Stimulated activated CD8-positive, alpha-beta memory T cell treated with anti-CD3 and anti-CD28 coated beads, Interleukin-12 subunit alpha, Interleukin-12 subunit beta, amount 100 ng/mL, for 1 hour (primary cell): ENCODE results near the gene CHST8.

ENCODE experiments used
- DNase-seq: peaks from one replicate; pipeline ENCODE4 v3.0.0-alpha.2; 2020; ENCODE audit warnings: low read depth

The CHST8 gene

DNA sequence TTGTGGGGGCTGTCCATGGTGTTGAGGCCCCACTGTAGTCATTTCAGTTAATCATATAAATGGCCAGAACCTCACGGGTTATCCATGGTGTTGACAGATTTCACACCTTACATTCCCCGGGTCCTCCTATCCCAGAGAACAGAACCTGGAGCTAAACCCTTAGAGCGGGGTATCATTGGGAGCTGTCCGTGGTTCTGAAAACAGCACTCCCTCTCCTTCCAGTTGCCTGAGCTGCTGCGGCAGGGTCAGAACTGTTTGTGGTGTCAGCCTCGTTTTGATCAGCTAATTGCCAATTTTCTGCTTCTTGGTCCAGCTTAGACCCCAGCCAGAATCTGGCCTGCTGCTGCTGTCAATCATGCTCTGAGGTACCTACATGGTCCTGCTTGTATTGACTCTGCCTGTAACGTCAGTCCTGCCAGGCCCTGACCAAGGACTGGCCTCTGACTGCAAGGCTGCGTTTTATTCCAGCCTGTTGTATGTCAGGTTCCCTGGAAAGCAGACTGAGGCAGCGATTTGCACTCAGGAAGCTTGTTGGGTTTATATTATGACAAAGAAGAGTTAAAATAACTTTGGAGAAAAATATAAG, 119.2 kb downstream of the CHST8 start:
- no peak for DNase-seq

DNA sequence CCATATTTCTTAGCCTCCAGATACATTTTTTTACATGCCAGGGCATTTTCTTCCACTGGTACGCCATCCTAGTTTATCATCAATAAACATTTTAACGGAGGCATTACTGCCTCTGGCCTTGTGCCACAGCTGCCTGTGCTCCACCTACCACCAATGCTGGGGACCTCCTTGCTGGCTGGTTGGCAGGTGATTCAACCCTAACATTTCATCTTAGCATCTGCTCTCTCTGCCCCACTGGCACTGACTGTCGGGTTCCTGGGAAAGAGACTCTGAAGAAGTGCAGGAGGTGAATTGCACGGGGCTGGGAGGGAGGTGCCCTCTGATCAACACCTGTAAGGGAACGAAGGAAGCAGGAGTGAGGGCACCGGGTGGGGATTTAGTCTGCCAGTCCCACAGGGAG, 123.5 kb downstream of the CHST8 start:
- no peak for DNase-seq

DNA sequence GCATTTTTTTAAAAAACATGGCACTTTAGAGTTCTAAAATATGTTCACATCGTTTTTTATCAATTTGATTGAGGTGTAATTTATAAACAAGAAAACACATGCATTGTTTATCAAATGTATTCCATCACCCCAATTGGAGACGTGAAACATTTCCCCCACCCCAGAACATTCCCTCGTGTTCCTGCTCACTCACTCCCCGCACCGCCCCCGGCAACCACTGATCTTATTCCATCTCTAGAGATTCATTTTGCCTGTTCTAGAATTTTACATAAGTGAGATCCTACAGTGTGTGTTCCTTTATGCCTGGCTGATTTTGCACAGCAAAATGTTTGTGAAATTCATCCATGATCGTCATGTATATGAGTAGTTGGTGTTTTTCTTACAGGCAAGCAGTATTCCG, 124.4 kb downstream of the CHST8 start:
- DNase-seq = no peak

DNA sequence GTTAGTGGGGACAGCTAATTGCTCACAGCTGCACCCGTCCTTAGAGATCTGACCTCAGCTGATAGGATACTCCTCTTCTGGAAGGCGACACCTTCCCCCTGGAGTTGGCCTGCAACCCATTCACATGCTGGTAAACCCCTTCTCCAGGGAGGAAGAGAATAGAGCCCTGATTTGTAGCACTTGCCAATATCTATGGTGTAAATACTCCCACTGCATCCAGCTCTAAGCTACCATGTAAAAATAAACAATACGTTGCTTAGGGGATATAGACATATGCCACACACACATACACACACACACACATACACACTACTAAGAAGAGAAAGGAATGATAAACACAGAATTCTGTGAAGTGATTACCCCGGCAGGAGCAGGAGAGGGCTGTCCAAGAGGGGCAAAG, 125.5 kb downstream of the CHST8 start:
- no peak for DNase-seq

DNA sequence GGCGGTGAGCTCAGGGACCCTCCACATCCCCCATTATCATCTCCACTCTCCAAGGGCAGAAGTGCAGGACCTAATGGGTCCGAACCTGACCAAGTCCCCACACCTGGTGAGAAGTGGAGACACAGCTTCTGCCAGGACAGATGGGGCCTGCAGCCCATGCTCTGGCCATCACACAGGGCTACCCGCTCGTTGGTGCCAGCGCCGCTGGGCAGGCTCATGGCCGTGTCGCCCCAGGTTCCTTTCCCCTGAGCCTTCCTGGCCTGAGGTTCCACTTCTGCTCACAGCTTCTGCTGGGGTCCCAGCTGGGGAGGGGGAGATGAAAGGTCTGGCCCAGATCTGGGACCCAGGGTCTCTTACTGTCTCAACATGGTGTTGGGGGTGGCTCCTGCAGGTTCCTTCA, 126.5 kb downstream of the CHST8 start:
- DNase-seq = no peak

DNA sequence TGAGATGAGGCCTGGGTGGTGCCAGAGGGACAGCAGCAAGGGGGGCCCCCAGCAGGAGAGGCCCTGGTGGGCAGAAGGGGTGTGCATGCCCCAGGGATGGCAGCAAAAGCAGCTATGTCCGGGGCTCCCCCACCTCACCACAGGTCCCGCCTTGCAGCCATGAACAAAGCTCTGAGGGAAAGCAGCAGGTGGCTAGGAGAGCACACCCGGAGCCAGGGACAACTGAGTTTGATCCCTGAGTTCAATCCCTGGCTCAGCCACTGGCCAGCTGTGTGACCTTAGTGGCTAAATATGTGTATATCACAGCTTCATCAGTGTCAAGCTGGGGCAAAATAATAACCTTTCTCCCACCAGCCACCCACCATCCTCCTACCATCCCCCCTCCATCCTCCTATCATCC, 127.3 kb downstream of the CHST8 start:
- no peak for DNase-seq

DNA sequence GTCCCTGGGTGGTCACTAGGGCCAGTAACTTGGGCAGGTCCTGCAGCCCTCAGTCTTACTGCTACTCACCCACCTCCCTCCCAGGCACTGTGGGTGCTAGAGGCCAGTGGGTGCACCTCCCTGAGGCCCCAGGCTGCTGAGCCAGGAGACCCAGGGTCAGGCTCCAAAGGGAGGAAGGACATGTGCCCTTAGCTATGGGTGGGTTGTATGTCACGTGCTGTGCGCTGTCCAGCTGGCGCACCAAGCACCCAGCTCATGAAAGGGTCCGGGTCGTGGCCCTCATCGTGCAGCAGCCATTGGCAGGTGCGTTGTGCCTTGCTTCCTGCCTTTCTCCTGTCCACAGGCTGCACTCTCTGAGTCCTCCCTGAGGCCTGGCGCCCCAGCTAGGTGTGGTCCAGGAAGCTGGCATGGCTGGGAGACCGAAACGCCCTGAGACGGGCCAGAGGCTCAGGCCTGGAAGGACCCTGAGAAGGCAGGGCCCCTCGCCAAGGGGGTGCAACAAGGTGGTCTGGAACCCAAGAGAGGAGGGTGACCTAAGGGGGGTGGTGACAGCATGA, 127.9 kb downstream of the CHST8 start:
- DNase-seq = no peak

DNA sequence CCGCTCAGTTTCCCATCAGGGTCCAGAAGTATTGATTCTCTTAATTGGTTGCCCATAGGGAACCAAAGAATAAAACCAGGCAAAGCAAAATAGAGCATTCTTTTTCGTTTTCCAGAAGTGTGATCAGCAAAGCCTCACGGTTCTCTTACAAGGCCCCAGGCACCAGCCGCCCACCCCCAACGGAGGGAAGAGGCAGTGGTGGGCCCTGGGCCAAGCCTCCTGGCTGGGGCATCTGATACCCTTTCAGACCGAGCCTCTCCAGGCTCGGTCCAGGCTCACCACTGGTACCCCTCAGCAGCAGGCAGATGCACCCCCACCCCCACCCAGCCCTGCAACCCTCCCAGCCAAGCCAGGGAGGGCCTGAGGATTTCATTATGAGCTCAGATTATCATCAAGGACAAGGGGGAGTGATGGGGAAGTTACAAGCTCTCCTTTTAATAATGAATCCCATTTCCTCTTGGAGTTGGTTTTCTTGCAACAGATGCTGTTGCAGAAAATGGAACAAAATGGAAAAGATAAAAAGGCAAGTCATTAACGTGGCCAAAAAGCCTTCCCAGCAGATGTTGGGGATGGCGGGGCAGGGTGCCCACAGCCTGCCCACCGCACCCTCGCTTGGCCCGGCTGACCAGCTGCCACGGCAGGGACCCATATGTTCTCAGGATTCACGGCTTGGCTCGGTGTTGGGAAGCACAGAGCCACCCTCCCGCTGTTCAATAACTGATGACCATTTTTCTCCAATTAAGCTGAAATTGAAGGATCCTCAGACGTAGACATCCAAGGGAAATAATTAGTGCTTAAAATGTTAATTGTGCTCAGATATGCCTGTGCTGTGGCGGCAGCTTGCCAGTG, 129.1 kb downstream of the CHST8 start:
- DNase-seq = no peak

DNA sequence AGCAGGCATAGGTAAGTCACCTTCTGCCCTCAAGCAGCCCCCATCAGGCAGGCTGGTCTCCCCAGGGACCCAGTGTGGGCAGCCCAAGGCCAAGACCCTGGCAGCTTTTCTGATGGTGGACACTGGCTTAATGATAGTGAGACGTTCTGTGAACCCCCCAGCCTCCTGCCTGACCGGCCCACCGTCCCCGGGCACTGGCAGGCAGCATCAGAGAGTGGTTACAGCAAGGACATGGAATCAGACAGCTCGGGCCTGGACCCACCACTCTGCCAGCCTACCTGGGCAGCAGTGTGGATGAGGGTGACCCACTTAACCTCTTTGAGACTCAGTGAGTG, 129.7 kb downstream of the CHST8 start:
- DNase-seq = no peak

DNA sequence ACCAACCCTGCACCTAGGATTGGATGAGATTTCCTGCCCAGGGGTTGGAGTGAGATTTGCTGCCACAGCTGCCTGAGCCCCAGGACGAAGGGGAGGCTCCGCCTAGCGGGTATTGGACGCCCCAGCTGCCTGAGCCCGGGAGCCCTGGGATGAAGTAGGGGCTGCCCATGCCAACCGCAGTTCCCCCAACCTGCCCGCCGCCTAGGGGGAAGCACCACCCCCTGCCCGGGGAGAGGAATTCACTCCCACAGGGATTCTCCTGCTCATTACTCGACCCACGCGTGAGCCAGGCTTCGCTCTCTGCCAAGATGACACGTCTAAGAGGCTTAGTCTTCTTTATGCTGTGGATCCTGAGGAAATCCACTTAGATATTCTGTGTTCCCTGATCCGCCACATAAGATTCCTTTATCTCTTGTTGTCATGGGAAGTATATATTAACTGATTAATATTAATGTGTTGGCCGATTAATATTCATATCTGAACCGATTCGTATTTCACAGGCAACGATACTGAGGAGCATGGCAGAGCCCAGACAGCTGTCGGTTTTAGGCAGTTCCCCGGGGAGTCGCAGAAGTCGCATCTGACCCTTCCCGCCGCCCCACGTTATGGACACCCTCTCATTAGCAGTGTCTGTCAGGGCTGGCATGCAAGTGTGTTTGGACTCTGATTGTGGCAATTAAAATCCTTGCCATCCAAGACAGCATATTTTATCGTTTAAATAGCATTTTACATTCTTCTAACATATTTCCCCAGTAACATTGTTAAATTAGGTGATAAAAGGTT, 130.5 kb downstream of the CHST8 start:
- DNase-seq = no peak

DNA sequence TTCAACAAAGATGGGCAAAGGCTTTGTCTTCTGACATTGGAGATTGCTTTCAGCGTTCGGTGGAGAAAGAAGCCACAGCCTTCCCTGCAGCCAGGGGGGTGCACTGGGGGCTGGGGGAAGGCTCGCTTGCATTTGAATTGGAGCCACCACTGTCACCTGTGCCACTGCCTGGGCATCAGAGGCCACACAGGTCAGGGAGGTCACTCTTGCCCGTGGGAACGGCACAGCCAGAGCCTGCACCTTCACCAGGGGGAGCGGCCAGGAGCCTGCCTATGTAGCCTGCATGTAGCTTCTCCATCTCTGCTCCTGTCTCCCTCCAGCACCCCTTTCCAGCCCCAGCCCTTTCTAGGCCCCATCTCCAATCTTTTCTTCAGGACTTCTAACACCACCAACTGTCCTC, 131.2 kb downstream of the CHST8 start:
- DNase-seq = no peak

DNA sequence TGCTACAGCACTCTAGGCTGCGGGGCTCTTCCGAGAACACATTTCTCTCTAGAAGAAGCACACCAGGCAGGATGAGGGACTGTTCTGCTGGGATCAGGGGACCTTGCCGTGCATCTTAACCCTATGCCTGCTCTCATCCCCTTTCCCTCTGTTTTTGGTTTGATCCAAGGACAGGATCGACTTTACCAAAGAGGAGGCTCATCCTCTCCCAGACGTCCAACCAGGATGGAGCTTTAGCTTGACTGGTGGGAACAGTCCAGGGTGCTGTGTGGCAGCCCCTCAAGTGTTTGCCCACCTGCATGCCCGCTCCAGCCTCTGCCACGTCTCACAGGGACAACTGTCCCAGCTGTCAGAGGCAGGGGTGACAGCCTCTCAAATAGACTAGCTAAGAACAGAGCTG, 132.6 kb downstream of the CHST8 start:
- no peak for DNase-seq

DNA sequence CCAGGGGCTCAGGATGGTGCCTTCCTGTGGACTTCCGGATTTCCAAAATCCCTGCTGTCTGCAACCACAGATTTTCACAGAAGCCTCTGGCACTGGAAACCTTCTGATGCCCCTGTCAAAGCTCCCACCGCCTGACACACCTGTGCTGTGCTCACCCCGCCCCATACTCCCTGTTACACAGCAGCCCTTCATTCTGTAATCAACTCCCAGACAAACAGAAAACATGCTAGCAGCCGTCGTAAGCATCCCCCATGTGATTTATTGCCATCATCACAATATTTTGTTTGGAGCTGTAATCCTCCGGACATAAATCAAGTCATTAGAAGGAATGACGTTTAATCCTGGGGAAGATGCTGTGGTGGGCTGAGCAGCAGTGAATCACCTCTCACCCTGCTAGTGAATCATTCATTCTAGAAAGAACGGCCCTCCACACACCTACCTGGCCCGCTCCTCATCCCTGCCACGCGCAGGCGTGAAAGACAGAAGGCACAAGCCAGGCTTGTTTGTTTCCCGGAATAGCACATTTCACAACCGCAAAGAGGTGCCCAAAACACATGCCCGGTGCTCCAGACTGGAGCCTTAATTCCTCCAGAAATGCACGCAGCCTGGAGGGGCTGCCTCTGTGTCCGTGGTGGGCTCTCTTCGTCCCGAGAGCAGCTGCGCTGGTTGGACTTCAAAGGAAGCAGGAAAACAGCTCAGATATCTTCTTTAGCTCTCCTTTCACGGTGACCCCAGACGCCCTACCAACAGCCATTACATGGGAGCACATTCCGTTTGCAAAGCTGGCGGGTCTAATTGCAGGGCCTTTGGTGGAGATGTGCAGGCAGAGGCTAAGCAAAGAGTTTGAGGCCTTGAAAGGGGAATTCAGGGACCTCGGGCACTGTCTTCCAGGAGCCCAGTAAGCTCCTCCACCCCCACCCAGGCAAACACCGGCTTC, 133.6 kb downstream of the CHST8 start:
- DNase-seq = no peak

DNA sequence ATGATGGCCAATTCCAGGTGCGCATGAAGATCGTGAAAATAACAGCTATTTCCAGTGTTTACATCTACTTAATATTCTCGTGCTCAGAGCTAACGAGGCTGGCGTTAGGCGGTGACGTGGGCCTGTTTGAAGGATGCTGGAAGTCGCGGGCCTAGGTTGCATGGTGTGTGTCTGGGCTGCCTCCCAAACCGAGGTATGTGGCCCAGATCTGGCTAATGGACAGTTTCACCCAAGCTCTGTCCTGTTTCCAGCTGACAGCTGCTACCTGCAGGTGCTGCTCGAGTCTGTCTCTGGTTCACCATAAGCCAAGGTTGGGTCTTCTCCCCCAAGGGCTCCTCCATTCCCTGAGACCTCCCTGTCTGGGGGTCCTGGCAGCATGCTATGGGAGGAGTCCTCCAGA, 134.4 kb downstream of the CHST8 start:
- DNase-seq = no peak

DNA sequence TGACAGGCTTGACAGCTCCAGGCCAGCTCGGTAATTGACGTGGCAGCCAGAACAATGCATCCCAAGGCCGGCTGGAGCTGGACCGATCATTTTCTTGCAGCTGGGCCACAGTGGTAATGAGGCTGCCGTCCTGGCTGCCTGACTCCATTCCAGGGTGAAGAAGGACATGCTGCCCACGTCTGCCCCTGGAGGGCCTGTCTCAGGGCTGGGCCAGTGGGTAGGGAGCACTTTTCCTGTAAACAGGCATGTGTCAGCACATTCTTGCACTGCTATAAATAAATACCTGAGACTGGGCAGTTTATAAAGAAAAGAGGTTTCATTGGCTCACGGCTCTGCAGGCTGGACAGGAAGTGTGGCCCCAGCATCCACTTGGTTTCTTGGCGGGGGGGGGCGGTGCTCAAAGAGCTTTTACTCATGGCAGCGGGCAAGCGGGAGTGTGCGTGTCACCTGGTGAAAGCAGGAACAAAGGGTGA, 136.8 kb downstream of the CHST8 start:
- DNase-seq = no peak

DNA sequence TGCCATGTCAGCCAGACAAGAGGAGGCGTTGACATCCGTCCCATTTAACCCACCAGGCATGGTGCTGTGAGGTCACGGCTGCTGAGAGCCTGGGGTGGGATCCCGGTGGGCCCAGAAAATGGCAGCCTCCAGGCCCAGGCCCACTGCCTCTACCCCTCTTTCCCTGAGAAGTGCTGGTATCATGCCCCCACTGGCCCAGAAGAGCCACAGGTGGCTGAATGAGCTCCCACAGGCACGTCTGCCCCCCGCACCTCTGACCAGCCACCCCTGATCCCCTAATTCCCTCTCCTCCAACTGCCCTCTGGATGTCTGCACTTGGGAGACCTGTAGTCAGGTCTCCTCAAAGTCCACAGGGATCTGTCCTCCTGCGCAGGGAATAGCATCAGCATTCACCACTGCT, 137.6 kb downstream of the CHST8 start:
- no peak for DNase-seq

DNA sequence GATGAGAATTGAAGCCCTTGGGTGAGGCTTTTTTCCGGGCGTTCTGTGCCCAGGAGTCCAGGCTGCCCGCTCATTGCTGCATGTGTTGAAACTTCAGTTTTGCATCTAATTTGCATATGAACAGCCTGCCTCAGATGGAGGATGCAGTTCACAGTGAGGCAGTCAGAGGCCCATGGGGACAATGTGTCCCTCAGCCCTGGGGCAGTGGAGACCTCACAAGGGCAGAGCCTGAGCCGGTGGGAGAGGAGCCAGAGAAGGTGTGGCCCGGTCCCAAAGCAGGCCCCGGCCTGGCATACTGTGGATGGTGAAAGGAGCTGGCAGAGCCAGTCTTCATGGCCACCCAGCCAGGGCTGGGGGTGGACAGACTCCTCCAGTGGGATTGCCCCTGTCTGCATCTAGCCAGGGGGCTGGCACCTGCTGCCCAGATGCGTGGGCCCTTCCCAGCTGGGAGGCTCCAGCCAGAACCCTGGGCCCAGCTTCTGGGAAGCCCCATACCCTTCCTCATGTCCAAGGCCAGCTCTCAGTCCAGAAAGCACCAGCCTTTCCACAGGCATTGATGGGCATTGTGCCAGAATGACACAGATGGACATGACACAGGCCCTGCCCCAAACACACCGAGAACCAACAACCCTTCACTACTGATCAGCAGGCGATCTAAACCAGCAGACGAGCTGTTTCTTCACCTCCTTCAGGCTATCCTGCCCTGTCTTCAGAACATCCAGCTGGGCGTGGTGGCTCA, 142.0 kb downstream of the CHST8 start:
- no peak for DNase-seq

DNA sequence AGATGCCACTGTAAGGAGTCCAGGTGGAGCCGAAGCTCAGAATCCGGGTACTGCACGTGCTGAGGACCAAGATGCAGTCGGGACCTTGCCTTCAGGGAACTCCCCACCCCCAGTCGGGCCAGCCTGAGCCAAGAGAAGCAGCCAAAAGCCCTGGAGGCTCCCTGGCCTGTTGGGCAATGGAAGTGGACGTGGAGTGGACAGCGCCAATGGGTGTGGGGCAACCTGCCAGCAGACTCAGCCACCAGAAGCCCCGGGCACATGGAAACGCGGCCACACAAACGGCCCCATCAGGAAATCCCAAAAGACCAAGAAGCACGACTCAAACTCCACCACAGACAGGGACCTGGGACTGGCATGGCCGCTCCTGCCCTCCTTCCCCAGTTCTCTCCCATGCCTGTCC, 144.9 kb downstream of the CHST8 start:
- DNase-seq = no peak

DNA sequence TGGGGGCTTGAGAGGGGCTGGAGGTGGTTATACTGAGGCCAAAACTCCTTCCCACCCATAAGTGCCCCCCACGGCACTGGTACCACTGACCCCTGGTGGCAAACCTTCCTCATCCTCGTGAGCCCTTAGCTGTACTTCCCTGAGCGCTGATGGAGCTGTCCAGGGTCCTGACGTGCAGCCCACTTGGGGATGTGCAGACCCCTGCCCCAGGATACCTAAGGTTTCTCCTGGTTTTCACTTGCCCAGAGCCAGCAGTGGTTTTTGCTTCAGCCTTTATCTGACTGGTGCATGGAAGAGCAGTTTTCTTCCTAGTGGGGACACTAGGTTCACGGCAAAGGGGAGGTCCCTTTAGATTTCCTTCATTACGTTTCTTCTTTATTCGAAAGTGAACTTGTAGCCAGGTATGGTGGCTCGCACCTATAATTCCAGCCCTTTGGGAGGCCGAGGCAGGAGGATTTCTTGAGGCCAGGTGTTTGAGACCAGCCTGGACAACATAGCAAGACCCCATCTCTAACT, 146.2 kb downstream of the CHST8 start:
- no peak for DNase-seq

DNA sequence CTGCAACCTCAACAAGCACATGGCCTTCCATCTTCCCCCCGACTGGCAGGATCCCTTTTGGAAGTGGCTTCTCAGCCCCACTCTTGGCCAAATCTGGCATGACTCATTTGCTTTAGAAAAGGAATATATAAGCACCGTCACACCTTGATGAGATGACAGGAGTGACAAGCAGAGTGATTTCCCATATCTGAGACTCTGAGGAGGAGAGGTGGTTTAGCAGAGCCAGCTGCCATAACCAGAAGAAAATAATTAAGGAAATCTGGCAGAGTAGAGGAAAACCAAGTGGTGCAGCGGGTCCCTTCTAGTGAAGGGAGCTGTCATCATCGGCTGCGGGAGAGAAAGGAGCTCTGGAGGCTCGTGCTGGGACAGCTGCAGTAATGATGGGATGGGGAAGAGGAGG, 147.5 kb downstream of the CHST8 start:
- DNase-seq = no peak

DNA sequence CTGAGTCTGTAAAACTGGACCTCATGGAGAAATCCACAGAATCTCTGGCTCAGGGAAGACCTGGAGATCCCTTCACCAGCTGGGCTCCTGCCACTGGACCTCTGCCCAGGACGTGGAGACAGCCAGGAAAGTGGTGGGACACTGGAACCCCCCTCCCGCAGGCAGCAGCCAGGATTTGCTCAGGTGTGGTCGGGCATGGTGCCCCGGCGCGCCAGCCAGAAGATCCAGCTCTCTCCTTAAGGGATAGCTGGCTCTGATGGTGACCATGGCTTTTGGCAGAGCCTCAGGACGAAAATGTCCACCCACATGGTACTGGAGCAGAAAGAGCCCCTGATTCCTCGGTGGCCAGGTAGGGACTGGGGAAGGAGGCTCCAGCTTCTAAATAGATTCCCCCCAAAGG, 148.4 kb downstream of the CHST8 start:
- no peak for DNase-seq
